ENCODE results near the gene MAPKAPK2.

The MAPKAPK2 gene

GRCh38 chr1:206685334-206685768 is 646 bp downstream of the MAPKAPK2 start:
- DNase-seq: no peak

- peak; percentile 59 to 88 for DNase-seq
Measured at GRCh38 chr1:206685769-206686477, 1.2 kb downstream of the MAPKAPK2 start.

GRCh38 chr1:206686478-206687249 is 2.0 kb downstream of the MAPKAPK2 start:
- DNase-seq: no peak

GRCh38 chr1:206687251-206687914 is 2.7 kb downstream of the MAPKAPK2 start:
- DNase-seq: no peak

- no peak for DNase-seq
Measured at GRCh38 chr1:206687915-206688442, 3.3 kb downstream of the MAPKAPK2 start.

- DNase-seq: no peak
Measured at GRCh38 chr1:206690516-206690915, 5.8 kb downstream of the MAPKAPK2 start.

- DNase-seq: no peak
Measured at GRCh38 chr1:206691604-206692003, 6.9 kb downstream of the MAPKAPK2 start.

GRCh38 chr1:206693029-206693428 is 8.3 kb downstream of the MAPKAPK2 start:
- DNase-seq: no peak

- no peak for DNase-seq
Measured at GRCh38 chr1:206693592-206693991, 8.9 kb downstream of the MAPKAPK2 start.

GRCh38 chr1:206694171-206695124 is 9.7 kb downstream of the MAPKAPK2 start:
- no peak for DNase-seq

- no peak for DNase-seq
Measured at GRCh38 chr1:206695733-206696132, 11.0 kb downstream of the MAPKAPK2 start.

- no peak for DNase-seq
Measured at GRCh38 chr1:206696812-206697585, 12.3 kb downstream of the MAPKAPK2 start.

GRCh38 chr1:206698011-206698410 is 13.3 kb downstream of the MAPKAPK2 start:
- no peak for DNase-seq

GRCh38 chr1:206699000-206699586 is 14.4 kb downstream of the MAPKAPK2 start:
- DNase-seq: no peak

- DNase-seq: no peak
Measured at GRCh38 chr1:206699626-206700025, 14.9 kb downstream of the MAPKAPK2 start.

GRCh38 chr1:206700445-206701036 is 15.8 kb downstream of the MAPKAPK2 start:
- no peak for DNase-seq

- DNase-seq: no peak
Measured at GRCh38 chr1:206702260-206702659, 17.6 kb downstream of the MAPKAPK2 start.

GRCh38 chr1:206702803-206703202 is 18.1 kb downstream of the MAPKAPK2 start:
- DNase-seq: no peak

GRCh38 chr1:206703661-206704060 is 19.0 kb downstream of the MAPKAPK2 start:
- DNase-seq: no peak

- no peak for DNase-seq
Measured at GRCh38 chr1:206704226-206704625, 19.5 kb downstream of the MAPKAPK2 start.

GRCh38 chr1:206705191-206705590 is 20.5 kb downstream of the MAPKAPK2 start:
- no peak for DNase-seq
